Renal pelvis (tissue), 4 donors: ENCODE data around the gene UFSP2. TPM values are rescaled to one million over a fixed set of nuclear protein-coding genes. Genes with fewer than 3 reads are reported as not detected.
"Not testable (repeated sequence)": the region's sequence is repeated elsewhere in the genome, so short reads cannot be mapped to it uniquely, and the experiment has no call there.

ENCODE experiments used
- DNase-seq: peaks from one replicate; pipeline ENCODE4 v3.0.0-alpha.2; 2013
- polyA plus RNA-seq, 3 donors: library from polyadenylated mRNA; unstranded; fragments of 120-200 nt; gene quantifications; one replicate each; pipeline ENCODE4 v1.2.1, GENCODE V29; 2013; ENCODE audit not compliant: insufficient read length in 3 of 3

Gene UFSP2
- polyA plus RNA-seq, 3 donors, result 57.5 to 73.7 (median 69.7) TPM

DNA sequence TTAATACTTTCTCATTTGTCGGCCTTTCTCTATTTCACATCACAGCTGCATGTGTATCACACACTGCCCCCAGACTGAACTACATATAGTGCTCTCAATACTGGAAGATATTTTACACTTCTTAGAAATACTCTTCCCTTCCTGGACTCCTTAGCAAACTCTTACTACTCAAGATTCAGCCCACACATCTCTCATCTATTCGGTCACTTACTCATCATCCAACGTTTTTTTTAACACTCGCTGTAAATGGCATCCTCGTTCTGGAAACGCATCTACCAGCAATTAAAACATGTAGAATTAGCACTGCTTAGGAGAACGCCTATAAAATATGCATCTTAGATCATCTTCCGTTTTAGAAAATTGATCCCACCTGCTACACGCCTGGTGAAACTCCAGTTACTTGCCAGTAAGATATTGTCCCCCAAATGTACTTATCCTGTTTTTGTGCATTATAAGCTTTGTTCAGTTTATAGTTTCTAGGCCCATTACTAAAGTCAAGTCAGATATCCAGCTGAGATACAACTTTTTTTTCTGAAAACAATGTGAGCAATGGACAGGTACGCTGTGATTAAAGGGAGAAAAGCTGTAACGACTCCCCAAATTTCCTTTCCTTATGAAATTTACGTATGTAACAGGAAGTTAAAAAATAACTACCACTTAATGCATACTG is 31.1 kb downstream of the UFSP2 start:
- DNase-seq, result no peak

DNA sequence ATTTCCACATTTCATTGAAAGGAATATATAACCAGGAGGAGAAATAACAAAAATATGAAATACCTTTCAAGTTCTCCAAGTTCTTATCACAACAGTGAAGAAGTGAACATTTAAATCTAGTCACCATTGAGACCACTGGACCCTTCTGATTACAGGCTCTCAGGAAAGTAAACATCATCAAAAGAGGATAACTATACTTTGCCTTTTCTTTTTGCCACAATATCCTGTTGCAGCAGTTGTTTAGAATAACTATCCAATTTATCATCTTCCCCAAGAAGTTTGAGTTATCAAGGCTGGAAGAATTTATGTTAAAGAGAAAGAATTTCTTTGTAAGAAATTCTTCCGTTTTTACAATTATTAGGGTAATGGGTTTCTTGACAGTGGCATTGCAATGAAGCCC is 33.6 kb downstream of the UFSP2 start:
- DNase-seq, result no peak

- no peak for DNase-seq
These were observed 34.8 kb downstream of the UFSP2 start for GRCh38 chr4:185390941-185391340.

DNA sequence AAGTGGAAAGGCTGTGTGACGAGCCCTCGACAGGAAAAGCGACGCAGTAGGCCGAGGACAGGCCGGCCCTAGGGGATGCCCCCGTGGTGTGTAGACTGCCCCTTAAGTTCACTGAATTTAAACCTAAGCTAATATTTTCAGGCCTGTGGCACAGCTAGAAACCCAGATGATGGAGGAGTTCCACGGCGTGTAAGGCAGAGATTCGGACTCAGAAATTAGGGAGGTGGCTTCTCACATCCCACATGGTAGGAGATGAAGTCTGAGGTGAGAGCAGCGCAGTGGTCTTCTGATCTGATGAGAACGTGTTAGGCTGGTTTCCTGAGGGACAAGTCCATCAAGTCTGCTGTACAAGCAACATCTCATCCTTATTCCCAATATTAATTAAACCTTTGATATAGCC is 37.8 kb downstream of the UFSP2 start:
- no peak for DNase-seq

DNA sequence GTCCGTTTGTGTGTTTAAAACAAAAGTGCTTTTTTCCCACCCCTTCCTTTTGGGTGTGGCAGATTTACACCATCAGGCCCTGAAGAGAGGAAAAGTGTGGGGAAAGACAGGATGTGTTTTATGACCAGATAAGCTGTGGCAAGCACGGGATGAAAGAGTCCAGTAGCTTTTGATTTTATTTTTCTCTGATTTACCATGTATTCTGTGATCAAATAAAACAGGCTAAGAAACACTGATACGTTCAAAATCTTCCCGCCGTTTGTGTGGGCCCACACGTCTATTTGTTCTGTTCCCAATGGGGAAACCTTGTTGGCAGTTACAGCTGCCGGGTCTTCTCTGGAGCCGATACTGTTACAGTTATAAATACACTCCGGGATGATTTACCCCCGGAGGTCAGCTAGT is 40.8 kb downstream of the UFSP2 start:
- no peak for DNase-seq

DNA sequence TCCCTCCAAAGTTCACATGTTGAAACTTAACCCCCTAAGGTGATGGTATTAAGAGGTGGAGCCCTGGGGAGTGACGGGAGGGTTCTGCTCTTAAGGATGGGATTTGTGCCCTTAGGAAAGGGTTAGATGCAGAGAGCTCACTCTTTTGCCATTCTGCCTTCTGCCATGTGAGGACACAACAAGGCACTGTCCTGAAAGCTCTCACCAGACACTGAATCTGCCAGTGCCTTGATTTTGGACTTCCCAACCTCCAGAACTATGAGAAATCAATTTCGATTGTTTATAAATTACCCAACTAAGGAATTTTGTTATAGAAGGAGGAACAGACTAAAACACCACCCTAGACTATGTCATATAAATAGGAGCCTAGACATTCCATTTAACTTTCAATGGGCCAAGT is 41.7 kb downstream of the UFSP2 start:
- DNase-seq, result no peak

- DNase-seq, result no peak
These were observed 42.3 kb downstream of the UFSP2 start for GRCh38 chr4:185383451-185383850.

DNA sequence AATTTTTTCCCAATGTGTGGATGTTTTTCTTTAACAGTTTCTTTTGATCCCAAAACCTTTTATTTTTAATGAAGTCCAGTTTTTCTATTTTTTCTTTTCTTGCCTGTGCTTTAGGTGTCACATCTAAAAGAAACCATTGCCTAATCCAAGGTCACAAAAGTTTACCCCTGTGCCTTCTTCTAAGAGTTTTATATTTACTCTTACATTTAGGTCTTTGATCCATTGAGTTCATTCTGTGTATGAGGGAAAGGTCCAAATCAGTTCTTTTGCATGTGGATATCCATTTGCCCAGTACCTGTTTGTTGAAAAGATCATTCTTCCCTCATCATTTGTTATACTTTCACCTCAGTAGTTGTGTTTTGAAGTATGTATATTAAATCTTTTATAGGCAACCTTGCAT is 43.0 kb downstream of the UFSP2 start:
- no peak for DNase-seq

DNA sequence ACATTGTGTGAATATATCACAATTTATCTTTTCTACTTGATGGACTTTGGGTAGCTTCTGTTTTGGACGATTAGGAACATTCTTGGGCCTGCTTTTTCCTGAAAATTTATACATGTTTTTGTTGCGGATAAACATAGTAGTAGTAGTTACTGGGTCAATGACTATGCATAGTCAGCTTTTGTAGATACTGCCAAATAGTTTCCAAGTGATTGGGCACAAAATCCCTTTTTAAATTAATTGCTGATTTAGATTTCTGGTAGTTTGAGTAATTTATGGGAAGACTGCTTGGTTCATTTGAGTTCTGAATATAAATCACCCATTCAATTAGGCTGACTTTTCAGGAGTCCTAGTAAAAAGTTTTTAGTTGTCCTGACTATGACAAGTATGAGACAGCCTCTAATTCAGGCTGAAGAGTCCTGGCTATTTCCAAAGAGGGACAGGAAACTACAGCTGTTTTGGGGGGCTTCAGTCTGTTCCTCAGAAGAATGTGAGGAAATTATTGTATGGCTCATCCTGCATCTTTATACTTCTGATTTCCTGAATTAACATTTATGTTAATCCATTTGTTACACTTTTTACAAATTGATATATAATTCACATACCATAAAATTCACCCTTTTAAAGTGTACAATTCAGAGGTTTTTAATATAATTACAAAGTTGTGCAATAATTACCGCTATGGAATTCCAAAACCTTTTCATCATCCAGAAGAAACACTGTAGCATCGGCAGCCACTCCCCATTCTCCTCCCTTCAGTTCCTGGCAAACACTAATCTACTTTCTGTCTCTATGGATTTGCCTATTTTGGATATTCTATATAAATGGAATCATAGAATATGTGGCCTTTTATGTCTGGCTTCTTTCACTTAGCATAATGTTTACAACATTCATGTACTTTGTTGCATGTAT is 44.2 kb downstream of the UFSP2 start:
- DNase-seq, result no peak

- DNase-seq, result no peak
These were observed 45.4 kb downstream of the UFSP2 start for GRCh38 chr4:185380320-185380719.

DNA sequence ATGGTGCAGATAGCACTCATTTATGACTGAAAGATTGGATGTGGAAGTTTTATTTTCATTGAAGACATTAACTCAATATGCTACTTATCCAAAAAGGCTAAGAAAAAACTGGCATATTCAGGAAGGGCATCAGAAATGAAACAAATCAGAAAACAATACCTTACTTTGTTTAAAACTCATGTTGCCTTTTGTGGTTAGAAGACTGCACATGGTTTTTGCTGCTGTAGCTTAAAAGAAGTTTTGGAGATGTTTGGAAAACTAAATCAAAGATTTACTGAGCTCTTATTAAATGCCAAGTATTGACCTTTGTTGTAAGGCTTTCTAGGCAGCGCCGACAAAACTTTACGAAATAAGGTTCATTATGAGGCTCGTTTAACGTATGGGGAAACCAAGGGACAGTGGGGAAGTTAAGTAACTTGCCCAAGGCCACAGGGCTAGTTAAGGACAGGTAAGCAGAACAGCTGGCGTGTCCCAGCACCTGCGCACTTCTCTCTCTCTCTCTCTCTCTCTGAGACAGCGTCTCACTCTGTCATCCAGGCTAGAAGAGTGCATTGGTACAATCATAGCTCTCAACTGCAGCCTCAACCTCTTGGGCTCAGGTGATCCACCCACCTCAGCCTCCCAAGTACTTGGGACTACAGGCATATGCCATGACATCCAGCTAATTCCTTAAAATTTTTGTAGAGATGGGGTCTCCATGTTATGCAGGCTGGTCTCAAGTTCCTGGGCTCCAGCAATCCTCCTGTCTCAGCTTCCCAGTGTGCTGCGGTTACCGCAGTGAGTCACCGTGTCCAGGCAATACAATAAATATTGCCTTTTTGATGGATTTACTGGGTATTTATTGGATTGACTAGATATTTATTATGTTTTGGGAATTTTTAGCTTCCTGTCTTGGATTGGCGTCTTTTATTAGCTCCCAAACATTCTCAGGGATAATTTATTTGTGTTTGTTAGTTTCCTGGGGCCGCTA is 46.2 kb downstream of the UFSP2 start:
- DNase-seq, result no peak

DNA sequence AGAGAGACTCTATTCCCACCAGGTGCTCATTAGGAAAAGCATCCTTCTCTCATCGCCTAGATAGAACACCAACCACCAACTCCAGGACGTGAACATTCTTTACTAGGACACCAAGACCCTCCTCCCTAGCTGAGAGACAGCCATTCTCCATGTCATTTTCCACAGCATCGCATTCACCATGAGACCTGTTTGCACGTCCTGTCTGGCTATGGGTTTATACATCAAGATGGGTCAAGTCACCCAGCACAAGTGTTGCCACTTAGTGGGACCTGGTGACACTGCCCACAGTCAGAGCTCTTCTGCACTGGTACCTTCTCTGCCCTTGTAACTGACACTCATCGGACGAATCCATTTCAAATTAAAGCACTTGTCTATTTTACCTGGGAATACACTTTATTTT is 47.5 kb downstream of the UFSP2 start:
- no peak for DNase-seq

DNA sequence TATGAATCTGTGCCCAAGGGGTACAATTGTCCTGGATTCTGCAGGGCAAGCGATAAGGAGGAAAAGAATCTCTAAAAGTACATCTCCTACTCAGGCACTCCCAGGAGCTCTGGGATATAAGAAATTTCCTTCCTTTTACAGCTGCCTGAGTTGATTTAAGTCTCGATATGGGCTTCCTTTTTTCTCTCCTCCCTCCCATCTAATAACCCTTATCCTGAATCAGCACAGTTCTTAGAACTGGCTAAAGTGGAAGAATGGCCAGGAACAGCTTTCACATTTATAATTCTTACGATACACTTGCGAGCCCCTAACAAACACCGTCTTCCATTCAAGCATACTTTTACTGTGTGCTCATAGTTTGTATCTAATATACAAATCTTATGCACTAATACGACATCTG is 51.2 kb downstream of the UFSP2 start:
- DNase-seq, result no peak

DNA sequence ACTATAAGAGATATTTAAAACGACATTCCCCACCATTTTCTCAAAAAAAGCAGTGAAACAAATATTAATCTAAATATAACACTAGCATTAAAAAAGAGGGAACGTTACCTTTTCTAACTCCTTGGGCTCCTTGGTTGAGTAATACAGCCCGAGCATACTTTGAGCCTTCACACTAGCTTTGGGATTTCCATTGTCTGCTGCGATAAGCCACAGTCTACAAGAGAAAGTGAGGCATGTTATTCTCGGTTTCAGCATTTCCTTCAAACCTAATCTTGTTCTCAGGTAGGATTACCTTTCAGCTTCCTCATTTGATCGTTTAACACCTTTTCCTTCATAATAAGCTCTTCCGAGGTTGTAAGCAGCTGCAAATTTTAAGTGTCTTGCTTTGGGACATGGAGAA is 51.7 kb downstream of the UFSP2 start:
- no peak for DNase-seq

- DNase-seq, result no peak
These were observed 54.1 kb downstream of the UFSP2 start for GRCh38 chr4:185371702-185372101.

DNA sequence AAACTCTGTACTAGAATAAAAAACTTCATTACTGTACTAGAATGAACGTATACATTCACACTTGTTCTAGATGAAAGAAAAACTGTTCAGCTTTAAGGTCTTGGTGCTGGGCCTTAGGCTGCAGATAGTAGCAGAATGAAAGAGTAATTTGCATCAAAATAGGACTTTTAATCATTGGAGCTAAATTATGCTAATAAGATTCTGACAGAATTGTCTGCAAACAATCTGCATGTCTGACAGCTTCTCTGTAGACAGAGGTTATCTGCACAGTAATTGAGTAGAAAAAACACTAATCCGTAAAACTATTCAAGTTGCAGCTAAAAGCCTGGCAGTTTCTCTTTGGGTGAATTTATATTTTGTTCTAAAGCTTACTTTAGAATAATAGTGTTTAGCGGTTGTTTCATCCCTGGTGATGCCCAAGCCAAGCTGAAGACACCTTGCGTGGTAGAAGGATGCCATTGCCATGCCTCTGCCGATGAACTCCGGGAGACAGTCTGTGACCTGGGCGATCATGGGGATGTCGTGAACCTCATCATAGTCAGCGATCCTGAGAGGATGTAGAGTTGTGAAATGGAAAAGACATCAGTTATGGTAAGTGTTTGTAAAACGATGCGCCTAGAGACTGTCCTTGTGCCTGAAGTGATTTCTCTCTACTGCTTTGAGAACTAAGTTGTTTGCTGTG is 55.4 kb downstream of the UFSP2 start:
- no peak for DNase-seq

DNA sequence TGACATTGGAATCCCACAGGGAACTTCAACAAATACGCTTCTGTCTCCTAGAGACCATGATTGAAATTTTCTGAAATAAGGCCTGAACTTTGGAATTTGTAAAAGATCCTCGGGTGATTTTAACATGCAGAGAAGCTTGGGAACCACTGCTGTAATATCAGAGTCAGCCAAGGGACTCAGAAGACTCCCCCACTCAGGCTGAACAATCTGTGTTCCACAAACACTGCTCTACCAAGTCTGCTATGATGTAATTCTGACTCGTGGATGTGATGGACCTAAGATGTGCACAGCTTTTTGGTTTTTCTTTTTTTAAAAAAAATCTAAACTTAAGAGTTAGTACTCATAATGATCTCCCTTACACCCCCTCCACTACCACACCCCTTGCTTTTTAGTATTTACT is 56.0 kb downstream of the UFSP2 start:
- DNase-seq, result no peak

DNA sequence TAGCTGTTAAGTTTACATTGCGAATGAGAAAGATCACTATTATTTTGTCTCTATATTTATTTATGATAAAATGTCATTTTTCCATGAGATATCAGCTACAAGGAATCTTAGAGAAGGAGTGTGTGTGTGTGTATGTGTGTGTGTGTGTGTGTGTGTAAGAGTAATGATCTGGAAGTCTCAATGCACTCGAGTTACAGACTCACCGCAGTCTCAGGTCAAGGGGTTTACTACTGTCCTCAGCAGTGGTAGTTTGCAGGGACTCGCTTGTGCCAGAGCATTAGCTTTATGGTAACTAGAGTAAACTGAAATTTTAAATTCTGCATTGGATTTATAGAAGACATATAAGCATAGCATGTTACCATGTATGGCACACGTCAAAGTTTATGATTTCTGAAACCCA is 60.9 kb downstream of the UFSP2 start:
- DNase-seq, result peak; percentile 69

DNA sequence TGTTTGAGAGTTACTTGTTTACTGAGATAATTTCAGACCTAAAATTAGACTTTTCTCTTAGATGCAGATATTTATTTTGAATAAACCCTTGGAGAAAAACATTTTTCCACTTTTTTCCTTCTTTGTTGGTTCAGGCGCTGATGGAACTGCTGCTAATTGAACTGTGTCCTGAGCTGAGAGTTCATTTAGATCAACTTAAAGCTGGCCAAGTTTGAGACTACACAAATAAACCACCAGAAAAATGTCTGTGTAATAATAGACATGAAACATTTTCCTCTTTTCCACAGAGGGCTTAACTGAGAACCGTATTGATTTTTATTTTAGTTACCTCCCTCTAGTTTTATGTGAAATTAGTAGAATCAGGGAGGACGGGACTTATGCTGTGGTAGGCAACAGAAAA is 62.5 kb downstream of the UFSP2 start:
- DNase-seq, result no peak

- not testable (repeated sequence) for DNase-seq
These were observed 63.2 kb downstream of the UFSP2 start for GRCh38 chr4:185362570-185362969.

DNA sequence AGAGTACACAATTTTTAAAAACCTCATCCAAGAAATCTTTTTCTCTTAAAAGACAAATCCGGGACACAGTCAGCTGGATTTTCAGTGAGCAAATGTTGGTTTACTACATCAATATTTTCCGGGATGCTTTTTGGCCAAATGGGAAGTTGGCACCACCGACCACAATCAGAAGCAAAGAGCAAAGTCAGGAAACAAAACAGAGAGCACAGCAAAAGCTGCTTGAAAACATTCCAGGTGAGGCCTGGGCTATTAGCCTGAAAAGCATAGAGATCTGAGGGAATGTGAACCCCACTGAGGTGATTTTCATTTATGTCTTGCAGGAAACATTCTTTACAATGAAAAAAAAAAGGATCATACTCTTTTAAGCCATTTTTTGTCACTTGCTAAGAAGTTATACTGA is 63.9 kb downstream of the UFSP2 start:
- DNase-seq, result no peak
